Measurements from ENCODE around the gene MYO18B.
"Not testable (repeated sequence)": the region's sequence is repeated elsewhere in the genome, so short reads cannot be mapped to it uniquely, and the experiment has no call there.

The MYO18B gene

DNA sequence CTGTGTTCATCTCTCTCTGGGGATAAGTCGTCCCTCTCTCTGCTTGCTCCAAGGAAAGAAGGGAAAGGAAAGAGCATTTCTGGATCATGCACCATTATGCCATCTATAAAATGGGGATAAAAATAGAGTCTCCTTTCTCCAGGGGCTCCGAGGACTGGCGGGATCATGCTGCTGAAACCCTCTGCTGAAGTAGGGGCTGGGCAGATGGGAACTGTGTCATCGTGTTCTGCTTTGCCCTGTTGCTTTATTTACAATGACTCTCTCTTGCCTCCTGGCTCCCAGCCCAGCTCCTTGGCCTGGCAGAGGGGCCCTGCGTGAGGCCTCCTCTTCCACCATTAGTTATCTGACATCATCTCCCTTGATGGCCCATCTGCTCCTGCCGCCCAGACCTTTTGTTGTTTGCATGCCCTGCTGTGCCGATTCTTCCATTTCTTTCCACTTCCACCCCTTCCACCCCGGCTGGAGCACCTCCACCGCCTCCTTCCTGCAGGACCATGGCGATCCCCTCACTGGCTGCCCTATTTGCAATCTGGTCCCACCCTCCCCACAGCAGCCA lies 200.9 kb downstream of the MYO18B start:
- no peak for DNase-seq (ENCODE audit: low read depth)

DNA sequence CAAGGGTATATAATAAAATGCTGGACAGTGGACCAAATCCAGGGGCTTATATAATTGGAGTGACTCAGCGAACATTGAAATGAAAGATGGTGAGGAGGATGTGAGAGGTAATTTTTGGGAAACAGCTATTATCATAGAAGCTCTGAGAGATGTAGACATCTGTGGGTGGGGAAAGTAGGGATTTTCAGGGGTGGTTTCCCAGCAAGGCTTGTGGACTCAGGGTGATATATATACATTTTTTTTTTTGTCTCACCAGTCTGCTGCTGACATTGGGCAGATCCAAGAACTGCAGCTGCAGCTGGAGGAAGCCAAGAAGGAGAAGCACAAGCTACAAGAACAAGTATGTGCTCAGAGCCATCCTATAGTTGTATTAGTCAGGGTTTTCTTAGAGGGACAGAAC lies 208.1 kb downstream of the MYO18B start:
- DNase-seq (ENCODE audit: low read depth) = no peak

- no peak for DNase-seq (ENCODE audit: low read depth)
Observed at GRCh38 chr22:25953276-25953675, 211.3 kb downstream of the MYO18B start.

DNA sequence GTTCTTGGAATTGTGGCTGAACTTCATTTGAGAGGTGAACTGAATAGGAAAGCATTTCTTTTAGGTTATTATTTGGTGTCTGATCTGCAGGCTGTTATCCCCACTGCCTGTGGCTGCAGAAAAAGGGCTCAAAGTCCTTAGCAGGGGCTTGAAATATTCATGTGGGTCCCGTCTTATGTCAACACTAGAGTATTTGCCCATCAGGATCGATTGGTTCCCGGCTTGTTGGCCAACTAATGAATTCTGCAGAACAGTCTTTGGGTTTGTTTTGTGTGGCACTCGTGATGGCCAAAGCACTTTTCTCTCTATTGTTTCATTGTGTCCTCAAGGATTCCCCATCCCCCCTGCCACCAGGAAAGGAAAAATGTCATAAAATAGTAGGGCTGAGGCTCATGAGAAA lies 211.9 kb downstream of the MYO18B start:
- no peak for DNase-seq (ENCODE audit: low read depth)

GRCh38 chr22:25955323-25955722 lies 213.3 kb downstream of the MYO18B start:
- DNase-seq (ENCODE audit: low read depth) = no peak

DNA sequence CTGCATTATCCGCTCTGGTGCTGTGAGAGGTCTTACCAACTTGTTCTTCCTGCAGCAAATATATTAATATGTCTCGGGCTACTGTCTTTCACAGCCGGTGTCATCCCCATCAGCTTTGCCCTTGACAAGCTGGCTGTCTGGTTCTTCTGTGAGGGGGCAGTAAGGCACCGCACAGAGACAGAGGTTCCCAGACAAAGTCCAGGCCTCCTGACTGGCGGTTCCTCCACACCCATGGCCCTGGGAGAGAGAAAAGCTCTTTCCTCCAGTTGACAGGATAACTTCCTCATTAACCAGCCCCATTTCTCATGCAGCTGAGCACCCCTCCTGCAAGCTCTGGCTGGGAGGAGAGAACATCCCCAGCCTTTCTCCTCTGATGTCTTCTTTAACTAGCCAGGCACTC lies 214.8 kb downstream of the MYO18B start:
- DNase-seq (ENCODE audit: low read depth) = no peak

GRCh38 chr22:25959818-25960774 lies 218.1 kb downstream of the MYO18B start:
- DNase-seq (ENCODE audit: low read depth) = no peak

DNA sequence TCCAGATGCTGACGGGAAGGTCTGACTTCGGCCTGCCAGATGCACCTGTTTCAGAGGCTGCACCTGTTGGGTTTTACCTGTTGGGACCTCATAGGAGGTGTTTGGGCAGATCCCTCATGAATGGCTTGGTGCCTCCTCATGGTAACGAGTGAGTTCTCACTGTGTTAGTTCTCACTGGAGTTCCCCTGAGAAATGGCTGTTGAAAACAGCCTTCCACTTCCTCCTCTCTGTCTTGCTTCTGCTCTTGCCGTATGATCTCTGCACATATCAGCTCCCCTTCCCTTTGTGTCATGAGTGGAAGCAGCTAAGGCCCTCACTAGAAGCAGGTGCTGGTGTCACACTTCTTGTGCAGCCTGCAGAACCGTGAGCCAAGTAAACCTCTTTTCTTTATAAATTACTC lies 219.7 kb downstream of the MYO18B start:
- no peak for DNase-seq (ENCODE audit: low read depth)

- no peak for DNase-seq (ENCODE audit: low read depth)
Observed at GRCh38 chr22:25962711-25963110, 220.7 kb downstream of the MYO18B start.

GRCh38 chr22:25964961-25965730 lies 223.2 kb downstream of the MYO18B start:
- no peak for DNase-seq (ENCODE audit: low read depth)

DNA sequence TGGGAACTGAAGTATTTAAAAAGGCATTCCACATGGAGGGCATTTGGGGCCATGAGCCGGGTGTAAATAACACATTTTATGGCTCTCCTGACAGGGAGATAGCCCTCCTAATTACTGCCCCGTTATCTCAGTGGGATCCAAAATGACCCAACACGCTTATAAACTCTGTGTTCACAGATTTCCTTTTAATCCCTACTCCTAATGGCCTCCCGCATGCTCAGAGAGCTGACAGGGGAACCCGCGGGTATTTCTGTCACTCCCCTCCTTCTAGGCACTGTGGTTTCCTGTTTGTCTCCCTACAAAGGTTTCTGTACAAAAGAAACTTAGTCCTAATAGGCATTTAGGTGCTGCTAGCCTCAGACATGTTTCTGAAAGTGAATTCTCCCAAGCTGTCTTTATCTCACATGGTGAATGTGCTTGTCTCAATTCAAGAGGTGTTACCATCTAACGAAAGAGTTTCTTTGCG lies 224.5 kb downstream of the MYO18B start:
- no peak for DNase-seq (ENCODE audit: low read depth)

DNA sequence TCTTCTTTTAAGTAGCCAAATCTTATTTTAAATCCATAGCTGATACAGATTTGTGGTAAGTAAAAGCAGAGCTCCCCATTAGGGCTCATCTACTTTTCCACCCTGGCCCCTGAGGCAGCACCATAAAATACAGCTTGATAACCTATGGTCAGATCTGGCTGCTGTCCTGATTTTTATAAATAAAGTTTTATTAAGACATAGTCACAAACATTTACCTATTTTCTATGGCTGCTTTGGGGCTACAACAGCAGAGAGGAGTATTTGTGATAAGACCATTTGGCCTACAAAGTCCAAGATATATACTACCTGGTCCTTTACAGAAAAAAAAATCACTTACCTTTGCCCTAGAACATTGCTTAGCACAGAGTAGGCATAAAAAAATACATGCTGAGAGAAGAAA lies 227.3 kb downstream of the MYO18B start:
- DNase-seq (ENCODE audit: low read depth) = no peak

DNA sequence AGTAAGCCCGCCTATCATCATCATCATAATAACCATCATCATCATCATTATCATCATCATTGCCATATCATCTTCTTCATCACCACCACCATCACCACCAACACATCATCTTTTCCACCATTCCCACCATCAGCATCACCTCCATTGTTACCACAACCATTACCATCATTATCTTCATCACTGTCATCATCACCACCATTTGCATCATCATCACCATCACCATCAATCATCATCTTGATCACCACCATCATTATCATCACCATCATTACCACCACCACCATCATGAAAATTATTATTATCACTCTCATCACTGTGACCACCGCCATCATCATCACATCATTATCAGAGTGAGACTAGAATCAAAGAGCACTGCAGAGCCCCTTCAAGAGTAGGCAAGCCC lies 227.9 kb downstream of the MYO18B start:
- DNase-seq (ENCODE audit: low read depth) = no peak

- no peak for DNase-seq (ENCODE audit: low read depth)
Observed at GRCh38 chr22:25970374-25970911, 228.5 kb downstream of the MYO18B start.

DNA sequence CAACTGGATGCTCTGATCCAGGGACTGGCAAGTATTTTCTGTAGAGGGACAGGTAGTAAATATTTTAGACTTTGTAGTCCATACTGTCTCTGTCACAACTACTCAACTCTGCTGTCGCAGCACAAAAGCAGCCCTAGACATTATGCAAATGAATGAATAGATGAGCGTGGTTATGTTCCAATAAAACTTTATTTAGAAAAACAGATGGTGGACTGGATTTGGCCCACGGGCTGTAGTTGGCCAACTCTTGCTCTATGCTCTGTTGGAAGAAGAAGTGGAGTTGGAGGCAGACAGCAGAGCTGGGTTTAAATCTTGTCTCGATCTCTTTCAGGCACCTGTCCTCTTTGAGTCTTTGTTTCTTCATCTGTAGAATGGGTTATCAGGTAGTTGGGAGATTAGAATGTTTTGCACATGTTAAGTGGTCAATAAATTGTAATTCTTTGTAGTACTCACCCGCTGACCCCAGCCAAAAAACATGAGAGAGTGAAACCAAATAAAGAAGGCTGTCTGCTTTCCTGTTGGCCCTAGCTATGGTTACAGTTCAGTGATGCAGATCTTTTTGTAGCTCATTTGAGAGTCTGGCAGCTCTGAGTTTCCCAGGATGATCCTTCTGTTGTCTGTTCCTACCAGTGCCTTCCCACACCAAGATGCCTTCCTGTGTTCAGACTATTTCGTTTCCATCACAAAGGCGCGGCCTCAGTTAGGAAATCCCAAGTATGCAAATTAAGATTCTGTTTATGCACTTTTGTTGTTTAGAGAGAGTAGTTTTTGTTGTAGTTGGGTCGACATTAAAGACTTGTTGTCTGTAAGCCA lies 229.2 kb downstream of the MYO18B start:
- no peak for DNase-seq (ENCODE audit: low read depth)

- no peak for DNase-seq (ENCODE audit: low read depth)
Observed at GRCh38 chr22:25972397-25972796, 230.4 kb downstream of the MYO18B start.

GRCh38 chr22:25976356-25976755 lies 234.4 kb downstream of the MYO18B start:
- DNase-seq (ENCODE audit: low read depth) = no peak

- DNase-seq (ENCODE audit: low read depth) = no peak
Observed at GRCh38 chr22:25979968-25980367, 238.0 kb downstream of the MYO18B start.

DNA sequence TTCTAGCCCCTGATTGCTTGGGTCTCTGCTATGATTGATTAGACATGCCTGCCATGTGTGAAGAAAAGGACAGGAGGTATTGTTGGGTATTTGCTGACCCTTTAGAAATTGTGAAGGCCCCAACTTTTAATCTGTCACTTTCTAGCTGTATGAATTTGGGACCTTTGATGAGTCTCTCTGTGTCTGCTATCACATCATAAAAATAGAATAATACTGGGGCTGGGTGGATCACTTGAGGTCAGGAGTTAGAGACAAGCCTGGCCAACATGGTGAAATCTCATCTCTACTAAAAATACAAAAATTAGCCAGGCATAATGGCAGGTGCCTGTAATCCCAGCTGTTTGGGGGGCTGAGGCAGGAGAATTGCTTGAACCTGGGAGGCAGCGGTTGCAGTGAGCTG lies 242.9 kb downstream of the MYO18B start:
- DNase-seq (ENCODE audit: low read depth) = not testable (repeated sequence)

GRCh38 chr22:25987948-25988347 lies 246.0 kb downstream of the MYO18B start:
- no peak for DNase-seq (ENCODE audit: low read depth)

DNA sequence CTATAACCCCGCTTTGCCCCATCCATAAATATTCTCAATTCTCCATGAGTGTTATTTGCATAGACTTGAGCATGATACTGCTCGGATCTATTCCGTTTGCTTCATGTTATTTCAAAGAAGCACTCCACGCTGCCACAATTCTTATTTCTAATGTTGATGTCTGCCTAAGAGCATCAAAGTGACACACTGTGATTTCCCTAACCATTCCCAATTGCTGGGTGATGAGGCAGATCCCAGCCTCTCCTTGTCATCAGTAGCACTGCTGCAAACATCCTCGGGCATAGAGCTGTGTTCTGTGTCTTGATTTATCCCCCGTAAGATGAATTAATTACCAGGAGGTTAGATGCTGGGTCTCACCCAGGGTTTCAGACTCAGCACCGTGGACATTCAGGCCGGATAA lies 249.0 kb downstream of the MYO18B start:
- no peak for DNase-seq (ENCODE audit: low read depth)

DNA sequence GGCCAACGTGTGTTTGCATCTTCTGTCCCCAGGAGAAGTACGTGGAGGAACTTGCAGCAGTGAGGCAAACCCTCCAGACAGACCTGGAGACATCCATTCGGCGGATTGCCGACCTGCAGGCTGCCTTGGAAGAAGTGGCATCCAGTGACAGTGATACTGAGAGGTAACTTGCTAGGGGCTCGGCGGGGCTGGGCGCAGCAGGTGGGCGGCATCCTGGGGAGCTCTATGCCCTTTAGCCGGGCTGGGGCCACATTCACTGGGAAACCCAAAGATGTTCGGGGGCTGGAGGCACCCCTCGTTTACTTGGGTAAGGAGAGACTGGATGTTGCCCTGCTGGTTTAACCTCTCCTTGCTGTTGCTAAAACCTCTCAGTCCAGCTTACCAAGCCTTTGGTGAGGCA lies 250.3 kb downstream of the MYO18B start:
- no peak for DNase-seq (ENCODE audit: low read depth)
